GM12878 (cell line): Measurements from ENCODE around the gene LMX1B. TPM values are rescaled to one million over a fixed set of nuclear protein-coding genes. Genes with fewer than 3 reads are reported as not detected.
"Not testable (repeated sequence)": the region's sequence is repeated elsewhere in the genome, so short reads cannot be mapped to it uniquely, and the experiment has no call there.

Experiments
- ATAC-seq: fragments of 200-7000 bp; cut with Tn5 transposase; 3 replicates; pipeline ENCODE4 v1.9.1; 2020; ENCODE audit warnings: mild to moderate bottlenecking, moderate library complexity
- BruUV-seq: library from RNA; stranded (reverse); fragments of 400-500 nt; replicated peaks from 2 replicates; lab custom pipeline; 2021; lab: Mats Ljungman, UMichigan
- CTCF ChIA-PET: fragments of 300-600 bp; sonication (Branson Sonifier 250); formaldehyde crosslinking; extraction: SDS; loops from one replicate; lab custom pipeline; 2021; ENCODE audit warnings: inconsistent platforms; lab: Yijun Ruan, JAX
- POLR2A ChIA-PET: fragments of 350-600 bp; formaldehyde crosslinking; extraction: SDS; loops from one replicate; lab custom pipeline; 2021; ENCODE audit warnings: inconsistent platforms; lab: Charles Lee
- RAD21 ChIA-PET: fragments of 300-600 bp; sonication (Branson Sonifier 250); formaldehyde crosslinking; loops from one replicate; lab custom pipeline; 2023; ENCODE audit warnings: antibody characterized with exemption; ENCODE audit not compliant: unreplicated experiment; lab: Charles Lee
- SMC1A ChIA-PET: fragments of 300-600 bp; sonication (Branson Sonifier 250); formaldehyde crosslinking; loops from one replicate; lab custom pipeline; 2023; ENCODE audit not compliant: unreplicated experiment, uncharacterized antibody; lab: Charles Lee
- DNase-seq: peaks from one replicate; pipeline ENCODE4 v3.0.0-alpha.2; 2011; ENCODE audit warnings: low read depth, low spot score
- FAIRE-seq: peaks from 3 replicates; lab custom pipeline; 2011; peaks lifted over from hg19 to GRCh38; lab: Jason Lieb, UNC
- H2AFZ ChIP-seq: 2 replicates; pipeline ENCODE4 v1.6.0; 2011; ENCODE audit warnings: low read depth, low read length, control low read depth; ENCODE audit not compliant: control insufficient read depth
- H3K27ac ChIP-seq: 2 replicates; pipeline ENCODE4 v1.5.1; 2011; ENCODE audit warnings: control low read depth; ENCODE audit not compliant: control insufficient read depth, insufficient read depth
- H3K27me3 ChIP-seq, 2 experiments: replicated peaks in 1 of 2; 2 replicates each; pipeline versions ENCODE4 v1.6.0 to v1.6.1; 2011; ENCODE audit warnings: low read length in 1 of 2; ENCODE audit not compliant: control insufficient read depth in 2 of 2, insufficient read depth in 2 of 2
- H3K36me3 ChIP-seq, 2 experiments: 2 replicates each; pipeline ENCODE4 v1.5.1; 2011; ENCODE audit warnings: low read length in 1 of 2; ENCODE audit not compliant: control insufficient read depth in 2 of 2, insufficient read depth in 2 of 2
- H3K4me1 ChIP-seq: 2 replicates; pipeline ENCODE4 v1.6.1; 2011; ENCODE audit warnings: mild to moderate bottlenecking, low read length, moderate library complexity, mixed read lengths; ENCODE audit not compliant: control insufficient read depth, insufficient read depth
- H3K4me2 ChIP-seq: 2 replicates; pipeline ENCODE4 v1.6.0; 2011; ENCODE audit warnings: control low read depth; ENCODE audit not compliant: control insufficient read depth, insufficient read depth
- H3K4me3 ChIP-seq: fragments of 200-600 bp; sonication (generic); 2 replicates; pipeline ENCODE4 v1.5.1; 2016
- H3K79me2 ChIP-seq: 2 replicates; pipeline ENCODE4 v1.6.0; 2011; ENCODE audit warnings: low read length; ENCODE audit not compliant: control insufficient read depth, insufficient read depth
- H3K9ac ChIP-seq: 2 replicates; pipeline ENCODE4 v1.8.0; 2011; ENCODE audit warnings: low read length, control low read depth, mixed read lengths; ENCODE audit not compliant: control insufficient read depth, insufficient read depth
- H3K9me3 ChIP-seq: replicated peaks from 3 replicates; pipeline ENCODE4 v1.5.1; 2011; ENCODE audit warnings: mild to moderate bottlenecking, low read length; ENCODE audit not compliant: control insufficient read depth, insufficient read depth
- H4K20me1 ChIP-seq: 2 replicates; pipeline ENCODE4 v1.6.0; 2011; ENCODE audit not compliant: control insufficient read depth, insufficient read depth
- CBFB ChIP-seq: IDR thresholded peaks from 2 replicates; pipeline ENCODE4 v1.6.1; 2016; ENCODE audit warnings: antibody characterized with exemption, low read depth
- EZH2 ChIP-seq: IDR thresholded peaks from 2 replicates; pipeline ENCODE4 v1.6.1; 2012; ENCODE audit warnings: low read depth, mild to moderate bottlenecking, control low read depth, inconsistent platforms, low read length, borderline replicate concordance; ENCODE audit not compliant: control insufficient read depth
- NFYB ChIP-seq: IDR thresholded peaks from 2 replicates; pipeline ENCODE4 v1.6.1; 2011; ENCODE audit warnings: low read depth, mild to moderate bottlenecking, low read length, improper control_type of control experiment, moderate library complexity; ENCODE audit not compliant: insufficient read depth
- PAX5 ChIP-seq: IDR thresholded peaks from 2 replicates; pipeline ENCODE4 v1.6.1; 2011; ENCODE audit warnings: low read depth, low read length, borderline replicate concordance
- SPI1 ChIP-seq: IDR thresholded peaks from 2 replicates; pipeline ENCODE4 v1.6.1; 2011; ENCODE audit warnings: low read depth, mild to moderate bottlenecking, low read length, moderate library complexity, borderline replicate concordance; ENCODE audit not compliant: insufficient read depth
- STAT3 ChIP-seq: IDR thresholded peaks from 2 replicates; pipeline ENCODE4 v1.6.1; 2011; ENCODE audit warnings: low read depth, low read length, improper control_type of control experiment
- SUPT20H ChIP-seq: IDR thresholded peaks from 2 replicates; pipeline ENCODE4 v1.6.1; 2011; ENCODE audit warnings: low read depth, mild to moderate bottlenecking, low read length, moderate library complexity, borderline replicate concordance; ENCODE audit not compliant: control insufficient read depth
- ZNF274 ChIP-seq: IDR thresholded peaks from one replicate; pipeline ENCODE4 v1.8.0; 2011; ENCODE audit not compliant: insufficient read length, insufficient read depth
- WGBS: methylation state at CpG from one replicate; pipeline ENCODE4 v1.1.6; 2016; ENCODE audit warnings: low lambda C conversion rate; ENCODE audit not compliant: insufficient replicate concordance, insufficient coverage; ENCODE audit errors: missing lambda C conversion rate; 5-methylcytosine and 5-hydroxymethylcytosine counted together
- in situ Hi-C: fragments of 300-500 bp; cut with MboI; formaldehyde crosslinking; loops from 9 replicates; pipeline ENCODE4 v1.14.3; 2018; ENCODE audit warnings: mixed read lengths
- intact Hi-C: fragments of 100-400 bp; cut with micrococcal nuclease; formaldehyde crosslinking; loops from one replicate; pipeline ENCODE4 v1.14.2; 2022; ENCODE audit not compliant: unreplicated experiment
- polyA plus RNA-seq, 11 experiments: library from polyadenylated mRNA; depleted of rRNA in 4 of 11; unstranded in 6 of 11; stranded (reverse) in 5 of 11; fragments of >200 nt; fragmentation: Nextera tagmentation in 4 of 11; fragmentation: Illumina TruSeq in 1 of 11; extraction: Ambion mirVana in 4 of 11; extraction: Trizol in 1 of 11; gene quantifications; 1 replicate in 1 of 11; 2 replicates in 10 of 11; pipeline versions ENCODE4 v1.2.1 to v1.2.3, GENCODE V29; 2011 to 2016; ENCODE audit warnings: inconsistent platforms in 2 of 11, missing spikeins in 2 of 11, low read depth in 1 of 11
- total RNA-seq, 4 experiments: library from RNA; depleted of rRNA in 3 of 4; stranded (reverse); fragments of >200 nt in 3 of 4; fragmentation: Illumina TruSeq in 1 of 4; extraction: Trizol in 1 of 4; gene quantifications; 2 replicates each; pipeline versions ENCODE4 v1.2.1 to v1.2.3, GENCODE V29; 2013 to 2021
- TF ChIP-seq, protein P1 (sequence below): IDR thresholded peaks from 2 replicates; pipeline ENCODE4 v1.6.1; 2012; ENCODE audit warnings: low read depth, low read length, improper control_type of control experiment
- TF ChIP-seq, protein P2 (sequence below): IDR thresholded peaks from 2 replicates; pipeline ENCODE4 v1.6.1; 2011; ENCODE audit warnings: borderline replicate concordance, low read depth, mild to moderate bottlenecking, moderate library complexity, low read length; ENCODE audit not compliant: insufficient read depth, poor library complexity, severe bottlenecking
- TF ChIP-seq, protein P3 (sequence below): IDR thresholded peaks from 2 replicates; pipeline ENCODE4 v1.6.1; 2012; ENCODE audit warnings: mild to moderate bottlenecking, low read depth, low read length

The LMX1B gene
- total and polyA plus RNA-seq, 10 of the 15 experiments (the other 5 are each of a cell fraction or from before 2014, with no cell fraction given) = not detected

DNA sequence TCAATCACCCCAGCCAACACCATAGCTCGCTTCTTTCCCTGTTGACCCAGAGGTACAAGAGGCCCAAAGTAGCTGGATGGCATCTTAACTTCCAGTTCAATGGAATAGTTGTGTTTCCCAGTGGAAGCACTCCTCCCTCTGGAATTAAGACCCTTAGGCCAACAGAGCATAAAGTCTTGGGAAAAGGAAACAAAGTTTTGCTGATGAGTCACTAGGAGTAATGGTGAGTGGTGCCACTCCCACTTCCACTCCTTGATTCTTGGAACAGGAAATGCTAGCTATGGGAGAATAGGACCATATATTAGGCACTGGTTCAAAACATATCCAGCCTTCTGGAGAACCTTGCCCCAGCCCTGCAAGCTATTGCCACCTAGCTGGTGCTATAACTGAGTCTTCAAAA is 44.7 kb upstream of the LMX1B start (continued):
- TF ChIP-seq EZH2 = no peak
- no peak for TF ChIP-seq ZNF274
- TF ChIP-seq PAX5 = no peak
- TF ChIP-seq SUPT20H = no peak

DNA sequence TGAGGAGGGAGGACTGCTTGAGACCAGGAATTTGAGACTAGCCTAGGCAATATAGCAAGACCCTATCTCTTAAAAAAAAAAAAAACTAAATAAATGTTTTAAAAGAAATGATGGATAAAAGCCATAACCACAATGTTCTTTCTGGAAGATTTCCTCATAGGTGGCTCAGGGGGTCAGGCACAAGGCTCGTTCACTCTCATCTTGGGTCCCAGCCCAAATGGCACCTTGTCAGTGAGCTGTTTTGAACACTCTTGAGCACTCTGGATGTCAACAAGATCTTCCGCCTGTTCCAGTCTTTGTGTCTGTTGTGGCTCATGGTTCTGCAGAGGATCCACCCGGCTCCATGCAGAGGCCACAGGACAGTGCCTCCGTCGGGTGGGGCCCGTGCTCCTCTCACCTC is 35.7 kb upstream of the LMX1B start:
- FAIRE-seq (no peak), DNase-seq (no peak), ATAC-seq (no peak)
- Histone ChIP-seq H3K4me2 (no peak overlapping the region), H2AFZ (no peak overlapping the region), H3K9ac (no peak overlapping the region), H3K4me1 (no peaks in the 10 kb centered on the region), H3K79me2 (no peaks in the 10 kb centered on the region), H3K27me3 (peaks cover 0 to 2% of the 10 kb centered on the region in 2 experiments; a peak in 2 of 4 replicates), H4K20me1 (no peaks in the 10 kb centered on the region), H3K9me3 (no peaks in the 10 kb centered on the region), H3K36me3 (no peaks in the 10 kb centered on the region), H3K4me3 (no peak overlapping the region), H3K27ac (no peak overlapping the region)
- in situ Hi-C loops (no loop called here), intact Hi-C loops (no loop called here)
- CTCF ChIA-PET = interaction anchor here (0.8 kb wide), 1 partner anchor 202 kb away, joined by 3 read pairs; no protein-coding TSS in a partner anchor
- TF ChIP-seq SPI1 = no peak
- no peak for TF ChIP-seq EZH2
- TF ChIP-seq CBFB = no peak
- TF ChIP-seq, protein P1, sequence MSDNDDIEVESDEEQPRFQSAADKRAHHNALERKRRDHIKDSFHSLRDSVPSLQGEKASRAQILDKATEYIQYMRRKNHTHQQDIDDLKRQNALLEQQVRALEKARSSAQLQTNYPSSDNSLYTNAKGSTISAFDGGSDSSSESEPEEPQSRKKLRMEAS = no peak
- TF ChIP-seq, protein P2, sequence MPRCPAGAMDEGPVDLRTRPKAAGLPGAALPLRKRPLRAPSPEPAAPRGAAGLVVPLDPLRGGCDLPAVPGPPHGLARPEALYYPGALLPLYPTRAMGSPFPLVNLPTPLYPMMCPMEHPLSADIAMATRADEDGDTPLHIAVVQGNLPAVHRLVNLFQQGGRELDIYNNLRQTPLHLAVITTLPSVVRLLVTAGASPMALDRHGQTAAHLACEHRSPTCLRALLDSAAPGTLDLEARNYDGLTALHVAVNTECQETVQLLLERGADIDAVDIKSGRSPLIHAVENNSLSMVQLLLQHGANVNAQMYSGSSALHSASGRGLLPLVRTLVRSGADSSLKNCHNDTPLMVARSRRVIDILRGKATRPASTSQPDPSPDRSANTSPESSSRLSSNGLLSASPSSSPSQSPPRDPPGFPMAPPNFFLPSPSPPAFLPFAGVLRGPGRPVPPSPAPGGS = no peak
- TF ChIP-seq, protein P3, sequence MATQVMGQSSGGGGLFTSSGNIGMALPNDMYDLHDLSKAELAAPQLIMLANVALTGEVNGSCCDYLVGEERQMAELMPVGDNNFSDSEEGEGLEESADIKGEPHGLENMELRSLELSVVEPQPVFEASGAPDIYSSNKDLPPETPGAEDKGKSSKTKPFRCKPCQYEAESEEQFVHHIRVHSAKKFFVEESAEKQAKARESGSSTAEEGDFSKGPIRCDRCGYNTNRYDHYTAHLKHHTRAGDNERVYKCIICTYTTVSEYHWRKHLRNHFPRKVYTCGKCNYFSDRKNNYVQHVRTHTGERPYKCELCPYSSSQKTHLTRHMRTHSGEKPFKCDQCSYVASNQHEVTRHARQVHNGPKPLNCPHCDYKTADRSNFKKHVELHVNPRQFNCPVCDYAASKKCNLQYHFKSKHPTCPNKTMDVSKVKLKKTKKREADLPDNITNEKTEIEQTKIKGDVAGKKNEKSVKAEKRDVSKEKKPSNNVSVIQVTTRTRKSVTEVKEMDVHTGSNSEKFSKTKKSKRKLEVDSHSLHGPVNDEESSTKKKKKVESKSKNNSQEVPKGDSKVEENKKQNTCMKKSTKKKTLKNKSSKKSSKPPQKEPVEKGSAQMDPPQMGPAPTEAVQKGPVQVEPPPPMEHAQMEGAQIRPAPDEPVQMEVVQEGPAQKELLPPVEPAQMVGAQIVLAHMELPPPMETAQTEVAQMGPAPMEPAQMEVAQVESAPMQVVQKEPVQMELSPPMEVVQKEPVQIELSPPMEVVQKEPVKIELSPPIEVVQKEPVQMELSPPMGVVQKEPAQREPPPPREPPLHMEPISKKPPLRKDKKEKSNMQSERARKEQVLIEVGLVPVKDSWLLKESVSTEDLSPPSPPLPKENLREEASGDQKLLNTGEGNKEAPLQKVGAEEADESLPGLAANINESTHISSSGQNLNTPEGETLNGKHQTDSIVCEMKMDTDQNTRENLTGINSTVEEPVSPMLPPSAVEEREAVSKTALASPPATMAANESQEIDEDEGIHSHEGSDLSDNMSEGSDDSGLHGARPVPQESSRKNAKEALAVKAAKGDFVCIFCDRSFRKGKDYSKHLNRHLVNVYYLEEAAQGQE = no peak
- TF ChIP-seq NFYB = no peak
- TF ChIP-seq STAT3 = no peak
- no TSS peak for BruUV-seq
- RAD21 ChIA-PET = no interaction called here
- SMC1A ChIA-PET = no interaction called here
- POLR2A ChIA-PET = no interaction called here
- 40% methylated on average over 6 of the region's 6 CpGs for whole genome bisulfite sequencing

DNA sequence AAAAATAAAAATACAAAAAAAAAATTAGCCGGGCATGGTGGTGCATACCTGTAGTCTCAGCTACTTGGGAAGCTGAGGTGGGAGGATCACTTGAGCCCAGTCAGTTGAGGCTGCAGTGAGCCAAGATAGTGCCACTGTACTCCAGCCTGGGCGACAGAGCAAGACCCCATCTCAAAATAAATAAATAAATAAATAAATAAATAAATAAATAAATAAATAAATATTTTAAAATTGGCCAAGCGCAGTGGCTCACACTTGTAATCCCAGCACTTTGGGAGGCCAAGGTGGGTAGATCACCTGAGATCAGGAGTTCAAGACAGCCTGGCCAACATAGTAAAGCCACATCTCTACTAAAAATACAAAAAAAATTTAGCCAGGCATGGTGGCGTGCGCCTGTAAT is 33.4 kb upstream of the LMX1B start:
- H3K79me2 ChIP-seq, H4K20me1 ChIP-seq, BruUV-seq, FAIRE-seq, H3K27me3 ChIP-seq, DNase-seq, H3K4me3 ChIP-seq, in situ Hi-C loops, CTCF ChIA-PET, H3K4me1 ChIP-seq, H3K36me3 ChIP-seq, H3K4me2 ChIP-seq, intact Hi-C loops, H3K9me3 ChIP-seq, H2AFZ ChIP-seq, POLR2A ChIA-PET, H3K27ac ChIP-seq, H3K9ac ChIP-seq, RAD21 ChIA-PET, ATAC-seq: not testable (repeated sequence)
- SMC1A ChIA-PET = interaction anchor here (0.6 kb wide), 1 partner anchor 262 kb away, joined by 3 read pairs; no protein-coding TSS in a partner anchor
- WGBS = 59% methylated on average over 5 of the region's 5 CpGs
